GM18517 (cell line): ENCODE measurements around the gene TFG.

ENCODE experiments used
- ATAC-seq: cut with Tn5 transposase; IDR thresholded peaks from one replicate; pipeline ENCODE4 v1.9.1; 2021; ENCODE audit warnings: mild to moderate bottlenecking, moderate library complexity; ENCODE audit not compliant: unreplicated experiment

TFG gene

DNA sequence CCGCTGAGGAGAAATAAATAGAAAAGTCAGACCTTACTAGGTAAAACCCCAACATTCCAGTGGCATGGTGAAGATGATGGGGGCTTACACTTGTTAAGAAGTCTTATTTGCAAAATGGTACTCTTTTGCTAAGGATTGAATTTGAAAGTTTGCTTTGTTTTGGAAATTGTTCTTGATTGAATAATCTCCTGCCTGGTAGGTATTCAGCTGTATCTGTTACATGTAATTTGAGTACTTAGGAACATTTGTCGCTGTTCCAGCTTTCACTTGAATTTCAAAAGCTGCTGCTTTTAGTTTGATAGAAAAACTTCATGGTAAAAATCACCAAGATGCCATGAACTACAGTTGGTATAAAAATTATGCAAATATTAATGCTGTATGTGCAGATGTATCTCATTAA is 44.6 kb downstream of the TFG start:
- ATAC-seq: no peak

DNA sequence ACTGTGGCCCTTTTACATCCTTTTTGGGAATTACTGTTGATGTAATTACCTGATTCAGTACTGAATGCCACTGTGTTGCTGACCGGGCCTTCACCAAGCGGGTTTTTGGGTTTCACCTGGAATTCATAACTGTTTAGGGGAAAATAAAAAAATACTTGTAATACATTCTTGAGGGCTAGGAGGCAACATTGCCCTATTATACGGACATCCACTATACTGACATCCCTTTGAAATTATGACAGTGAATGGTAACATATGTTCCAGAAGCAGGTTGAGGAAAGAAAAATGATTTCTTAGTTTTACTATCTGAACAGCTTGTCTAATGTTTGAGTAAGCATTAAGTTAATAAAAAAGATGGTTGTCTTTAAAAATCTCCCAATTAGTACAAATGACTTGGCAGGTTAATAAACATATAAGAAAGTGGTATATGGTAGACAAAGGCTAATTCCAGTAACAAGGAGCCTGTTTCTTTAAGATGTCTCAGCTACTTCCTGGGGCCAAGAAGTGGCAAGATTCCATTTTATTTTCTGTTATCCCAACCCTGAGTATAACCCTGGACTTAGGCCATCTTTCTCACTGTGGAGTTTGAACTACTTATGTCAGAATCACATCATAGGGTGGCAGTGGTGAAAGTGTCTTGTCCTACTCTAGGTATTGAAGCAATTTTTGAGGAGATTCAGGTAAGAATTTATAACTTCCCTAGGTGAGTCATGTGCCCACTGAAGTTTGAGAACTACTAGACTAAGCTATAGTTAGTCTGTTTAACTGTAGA is 45.5 kb downstream of the TFG start:
- ATAC-seq: no peak

DNA sequence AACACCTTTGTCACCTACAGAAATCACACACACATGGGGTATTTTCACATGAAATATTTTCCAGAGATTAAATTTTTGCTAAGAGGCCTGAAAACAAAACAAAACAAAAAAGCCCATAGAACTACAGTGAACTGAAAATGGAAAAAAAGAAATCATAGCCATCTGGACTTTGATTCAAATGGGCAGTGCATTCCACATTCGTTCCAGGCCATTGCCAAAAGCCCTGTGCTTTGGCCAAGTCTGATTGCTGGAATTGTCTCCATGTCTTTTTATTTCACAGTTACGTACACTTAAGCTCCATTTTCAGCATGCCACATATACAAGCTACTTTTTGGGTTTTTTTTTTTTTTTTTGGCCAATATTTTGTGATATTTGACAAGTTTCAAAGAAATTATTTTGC is 47.1 kb downstream of the TFG start:
- ATAC-seq: no peak

DNA sequence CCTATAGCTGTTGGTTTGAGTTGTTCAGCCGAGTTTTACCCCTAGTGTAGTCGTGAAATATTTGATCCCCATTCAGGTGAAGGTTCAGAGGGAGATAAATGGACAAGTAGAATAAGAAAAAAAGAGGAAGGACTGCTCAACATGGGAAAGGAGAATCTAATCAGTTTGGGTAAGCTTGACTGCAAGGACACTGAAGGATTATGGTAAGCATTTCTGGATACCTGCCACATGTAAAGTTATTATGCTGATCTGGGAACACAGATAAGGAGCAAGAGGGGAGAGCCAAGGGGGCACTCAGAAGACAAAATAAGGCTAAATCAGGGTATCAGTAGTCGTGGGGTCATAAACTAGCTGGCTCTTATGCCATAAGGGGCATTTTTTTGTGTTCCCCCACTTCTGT is 49.9 kb downstream of the TFG start:
- no peak for ATAC-seq

DNA sequence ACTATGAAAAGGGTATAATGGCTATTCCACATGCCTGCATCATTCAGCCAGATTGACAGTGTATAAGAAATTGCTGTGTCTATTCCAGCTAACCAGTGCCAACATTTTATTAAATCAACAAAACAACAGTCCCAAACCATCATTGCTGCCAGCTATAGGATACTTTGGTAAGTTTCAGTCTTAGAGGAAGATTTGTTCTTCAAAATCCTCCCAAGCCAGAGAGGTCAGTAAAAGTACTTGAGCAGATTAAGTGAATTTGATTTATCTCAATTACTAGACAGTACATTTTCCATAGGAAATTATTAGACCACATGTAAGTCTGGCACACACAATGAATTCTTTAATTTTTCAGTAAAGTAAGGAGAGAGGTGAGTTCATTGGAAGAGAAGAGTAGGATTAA is 50.7 kb downstream of the TFG start:
- no peak for ATAC-seq

DNA sequence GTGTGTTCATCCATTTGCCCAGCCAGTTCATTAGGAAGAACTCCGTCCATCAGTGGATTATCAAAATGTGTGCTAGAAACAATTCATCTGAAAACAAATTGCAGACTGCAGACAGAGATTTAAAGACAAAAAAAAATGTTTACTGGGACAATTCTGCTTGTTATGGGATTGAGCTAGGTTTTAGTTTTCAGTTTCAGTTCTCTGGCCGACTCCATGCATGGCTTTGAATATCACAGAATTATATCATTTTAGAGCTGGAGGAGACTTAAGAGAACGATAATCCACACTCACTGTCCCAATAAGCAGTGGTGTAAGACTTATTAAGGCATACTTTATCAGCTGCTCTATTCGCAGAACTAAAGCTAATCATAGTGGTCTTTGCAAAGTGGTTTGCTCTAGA is 51.1 kb downstream of the TFG start:
- no peak for ATAC-seq

DNA sequence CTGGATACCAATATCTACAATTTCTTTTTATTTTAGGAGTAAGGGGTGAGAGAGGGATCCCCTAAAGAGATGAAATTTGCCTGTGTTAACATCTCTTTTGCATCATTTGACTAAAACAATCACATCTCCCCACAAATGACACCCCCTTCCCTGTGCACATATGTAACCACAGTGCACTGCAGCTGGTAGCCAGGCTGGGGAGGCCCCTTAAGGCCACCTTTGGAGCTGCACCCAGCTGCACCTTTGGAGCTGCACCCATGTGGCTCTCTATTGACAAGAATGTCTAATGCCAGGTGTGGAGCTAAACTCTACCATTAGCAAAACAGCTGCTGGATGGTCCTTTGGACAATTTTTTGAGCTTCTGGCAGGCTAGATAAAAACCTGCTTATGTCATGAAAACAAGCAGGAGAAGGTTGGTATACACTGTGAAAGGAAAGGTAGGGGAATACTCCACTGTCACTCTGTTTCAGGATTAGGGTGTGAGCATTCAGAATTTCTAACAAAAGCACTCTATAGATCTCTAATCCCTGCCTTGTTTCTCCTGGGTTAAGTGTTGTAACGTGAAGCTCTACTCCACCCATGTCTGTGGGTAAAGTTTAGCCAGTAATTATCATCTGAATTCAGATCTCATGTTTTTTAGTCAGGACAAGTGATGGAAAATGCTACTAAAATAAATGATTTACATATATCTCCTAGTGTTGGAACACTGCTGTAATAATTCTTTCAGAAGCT is 52.1 kb downstream of the TFG start:
- ATAC-seq: no peak

DNA sequence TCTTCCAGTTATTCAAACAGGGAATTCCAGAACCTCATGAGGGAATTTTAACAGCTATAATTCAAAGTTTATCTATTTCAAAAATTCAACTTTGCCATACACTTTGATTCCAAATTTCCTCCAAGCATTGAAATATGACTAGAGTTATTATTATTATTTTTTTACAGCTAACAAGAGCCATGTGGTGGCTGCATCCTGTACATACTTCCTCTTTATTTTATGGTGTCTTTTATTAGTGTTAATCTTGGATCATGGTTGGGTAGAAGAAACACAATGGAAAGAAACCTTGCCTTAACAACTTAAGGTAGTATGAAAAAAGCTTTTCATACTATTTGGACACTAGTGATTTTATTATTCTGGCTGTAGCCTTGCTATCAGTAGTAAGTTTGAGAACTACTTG is 52.7 kb downstream of the TFG start:
- ATAC-seq: no peak

DNA sequence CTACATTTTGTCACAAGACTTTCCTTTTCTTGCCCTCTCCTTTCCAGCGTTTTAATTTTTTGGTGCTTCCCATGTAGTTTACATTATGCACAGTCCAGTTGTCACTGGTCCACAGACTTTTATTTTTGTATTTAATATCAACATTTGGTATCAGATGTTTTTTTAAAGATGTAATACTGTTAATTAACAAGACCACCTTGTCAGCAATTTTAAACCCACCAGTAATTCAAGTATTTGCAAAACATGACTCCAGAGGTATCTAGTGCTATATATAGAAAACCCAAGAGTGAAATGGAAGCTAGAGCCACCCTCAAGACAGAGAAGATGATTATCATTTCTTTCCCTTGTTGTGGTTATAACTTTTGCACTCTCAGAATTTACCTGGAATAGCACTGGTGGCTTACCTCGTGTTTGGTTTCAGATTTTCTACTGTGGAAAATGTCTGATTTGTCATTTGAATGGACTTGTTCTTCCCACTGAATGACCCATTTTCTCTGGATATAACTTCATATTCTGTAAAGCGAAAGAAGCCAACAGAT is 56.2 kb downstream of the TFG start:
- no peak for ATAC-seq

DNA sequence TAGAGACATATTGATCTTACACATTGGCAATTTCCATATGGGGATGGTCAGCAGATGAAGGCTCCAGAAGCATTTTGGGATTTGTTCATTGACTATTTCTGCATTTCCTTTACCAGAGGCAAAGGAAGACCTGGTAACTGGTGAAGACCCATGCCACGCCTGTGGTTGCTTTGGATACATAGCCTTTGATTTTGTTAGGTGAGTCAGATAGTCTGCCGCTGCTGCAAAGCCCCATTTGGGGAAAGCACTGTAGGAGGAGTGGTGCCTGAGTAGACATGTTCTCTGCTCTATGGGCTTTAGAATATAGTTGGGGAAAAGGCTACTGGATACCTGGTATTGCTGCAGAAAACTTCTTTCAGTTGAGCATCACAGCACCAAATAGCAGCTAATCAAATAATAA is 56.8 kb downstream of the TFG start:
- ATAC-seq: no peak

DNA sequence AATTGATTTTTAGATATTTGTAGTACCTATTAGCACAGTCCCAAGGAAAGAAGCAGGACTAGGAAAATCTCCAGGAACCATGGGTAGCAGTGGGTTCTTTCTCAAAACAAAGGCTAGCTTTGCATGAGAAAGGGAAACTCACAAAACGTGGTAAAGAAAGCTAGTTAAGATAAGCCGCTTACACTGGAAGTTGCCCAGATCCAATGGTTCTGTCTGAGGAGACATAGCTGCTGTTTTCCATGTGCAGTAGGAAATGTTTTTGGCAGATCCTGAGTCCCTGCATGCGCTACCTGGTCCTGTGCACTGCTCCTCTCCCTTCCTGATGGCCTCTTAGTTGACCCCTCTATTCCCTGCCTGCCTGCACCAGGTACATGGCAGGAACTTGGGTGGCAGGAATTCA is 60.4 kb downstream of the TFG start:
- no peak for ATAC-seq

DNA sequence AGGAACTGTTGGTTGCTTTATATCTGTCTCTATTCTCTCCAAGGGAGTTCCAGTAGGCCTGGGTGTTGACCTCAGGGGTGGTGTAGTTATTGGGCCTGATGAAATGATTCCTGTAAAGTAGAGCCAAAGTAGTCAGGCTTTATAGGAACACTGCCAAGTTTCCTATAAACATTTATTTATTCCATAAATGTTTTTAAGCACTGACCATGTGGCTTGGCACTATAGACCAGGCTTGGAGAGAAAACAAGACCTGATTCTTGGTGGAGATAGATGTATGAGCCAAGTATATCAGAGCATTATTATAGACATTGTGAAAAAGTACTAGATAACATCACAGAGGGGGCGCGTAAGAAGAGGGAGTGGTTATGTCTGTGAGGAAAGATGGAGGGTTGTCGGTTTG is 65.9 kb downstream of the TFG start:
- ATAC-seq: no peak

DNA sequence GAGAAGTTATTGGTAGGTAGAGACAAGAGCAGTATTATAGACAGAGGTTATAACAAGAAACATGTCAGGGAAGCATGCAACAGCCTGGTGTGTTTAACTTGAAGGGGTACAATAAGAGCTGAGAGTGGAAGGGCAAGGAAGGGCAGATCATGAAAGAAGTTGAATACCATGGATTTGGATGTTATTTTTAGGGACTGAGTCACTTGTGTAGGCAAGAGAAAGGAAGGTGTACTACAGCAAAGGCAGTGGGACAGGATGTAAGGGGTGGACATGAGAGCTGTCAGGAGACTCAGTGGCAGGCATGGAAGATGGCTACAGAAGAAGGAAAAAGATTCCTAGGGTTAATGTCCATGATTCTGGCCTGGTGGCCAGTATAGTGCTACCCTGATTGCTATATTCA is 66.4 kb downstream of the TFG start:
- ATAC-seq: no peak

DNA sequence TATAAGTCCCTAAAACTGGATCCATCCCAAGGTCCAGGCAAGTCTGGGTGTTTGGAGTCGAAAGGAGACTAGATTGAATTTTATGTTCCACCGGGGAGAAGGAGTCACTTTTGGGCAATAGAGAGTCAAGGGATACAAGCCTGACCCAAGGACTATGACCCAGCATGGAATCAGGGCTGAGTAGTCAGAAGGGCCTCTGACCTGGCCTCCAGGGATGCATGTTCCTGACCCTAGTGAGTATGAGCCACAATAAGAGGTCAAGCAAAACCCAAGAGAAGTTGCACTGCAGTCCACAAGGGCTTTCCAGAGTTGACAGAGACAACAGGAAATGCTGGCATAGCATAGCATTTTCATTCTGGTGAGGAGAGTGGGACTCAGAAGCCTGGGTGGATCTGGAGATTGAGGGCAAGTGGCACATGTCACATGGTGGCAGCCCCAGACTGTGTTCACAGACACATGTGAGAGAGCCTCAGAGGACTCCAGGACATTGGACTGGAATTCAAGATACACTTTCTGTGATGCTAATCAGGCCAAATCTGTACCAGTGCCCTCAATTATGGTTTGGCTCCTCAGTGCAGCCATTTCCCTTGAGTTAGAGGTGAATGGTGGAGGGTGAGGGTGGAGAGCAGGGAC is 66.9 kb downstream of the TFG start:
- ATAC-seq: no peak

DNA sequence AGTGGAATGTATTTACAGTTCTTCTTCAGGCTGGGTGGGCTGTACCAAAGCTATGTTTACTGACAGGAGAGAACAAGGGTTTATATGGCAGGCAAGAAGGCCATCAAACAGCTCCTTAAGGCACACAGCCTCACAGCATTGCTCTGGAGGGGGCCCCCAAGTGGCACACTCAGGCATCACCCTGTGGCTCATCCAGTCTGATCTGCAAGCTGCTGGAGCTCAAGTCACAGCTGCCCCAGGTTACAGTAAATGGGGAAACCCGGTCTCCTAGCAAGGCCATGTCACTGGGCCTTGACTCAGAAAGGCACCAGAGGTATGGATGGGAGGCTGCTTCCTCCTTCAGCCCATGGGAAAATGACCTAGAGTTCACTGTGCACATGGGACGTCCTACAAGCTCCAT is 67.5 kb downstream of the TFG start:
- ATAC-seq: no peak

DNA sequence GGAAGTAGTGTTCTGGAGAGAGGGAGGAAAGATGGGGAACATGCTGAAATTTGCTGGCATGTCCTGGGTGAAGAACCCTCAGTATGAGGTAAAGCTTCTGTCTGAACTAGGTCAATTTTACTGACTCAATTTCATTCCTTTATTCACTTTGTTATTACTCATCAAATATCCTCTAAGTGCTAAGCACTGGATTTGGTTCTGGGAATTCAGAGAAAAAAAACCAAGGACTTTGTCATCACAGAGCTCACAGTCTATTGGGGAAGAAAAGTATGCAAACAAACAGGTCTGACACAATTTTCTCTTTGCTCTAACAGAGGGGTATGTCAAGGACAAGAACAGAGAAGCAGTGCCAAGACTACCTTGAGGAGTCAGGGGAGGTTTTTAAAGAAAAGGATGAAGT is 68.0 kb downstream of the TFG start:
- no peak for ATAC-seq

DNA sequence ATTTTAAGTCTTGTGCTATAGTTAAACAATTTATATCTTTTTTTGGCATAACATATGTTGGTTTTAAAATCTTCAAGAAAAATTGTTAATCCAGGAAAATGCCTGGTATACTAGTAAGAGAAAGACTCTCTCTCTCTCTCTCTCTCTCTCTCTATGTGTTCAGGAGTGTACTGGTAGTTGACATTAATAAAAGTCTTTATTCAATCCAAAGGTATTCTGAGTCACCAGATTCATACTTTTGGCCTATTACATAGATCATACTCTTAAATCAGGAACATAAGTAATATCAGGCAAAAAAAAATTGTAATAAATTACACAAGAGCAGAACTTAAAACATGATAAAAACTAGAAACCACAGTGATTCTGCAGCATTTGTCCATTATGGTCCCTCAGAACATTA is 70.2 kb downstream of the TFG start:
- ATAC-seq: no peak

DNA sequence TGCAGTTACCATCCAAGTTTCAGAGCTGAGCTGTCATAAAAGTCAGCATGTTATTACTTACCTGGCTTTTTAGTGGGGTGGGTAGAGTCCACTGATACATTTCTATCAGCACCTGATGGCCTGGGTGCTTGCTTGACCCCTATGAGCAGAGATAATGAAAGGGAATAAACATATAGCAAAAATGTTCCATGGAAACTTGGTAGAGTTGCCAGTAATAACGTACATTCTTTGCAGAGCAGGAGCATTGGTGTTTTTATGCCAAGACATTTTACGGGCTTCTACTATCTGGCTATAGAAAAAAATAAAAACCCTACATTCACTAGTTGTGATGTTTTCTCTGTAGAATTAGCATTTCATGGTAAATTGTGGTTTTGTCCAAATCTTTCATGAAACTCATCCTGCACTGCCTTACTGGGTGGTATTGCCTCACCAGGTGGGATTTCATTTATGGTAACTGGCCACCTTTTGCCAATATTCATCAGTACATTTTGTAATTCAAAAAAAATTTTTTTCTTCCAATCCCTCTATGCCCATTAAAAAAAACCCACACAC is 70.9 kb downstream of the TFG start:
- ATAC-seq: no peak

DNA sequence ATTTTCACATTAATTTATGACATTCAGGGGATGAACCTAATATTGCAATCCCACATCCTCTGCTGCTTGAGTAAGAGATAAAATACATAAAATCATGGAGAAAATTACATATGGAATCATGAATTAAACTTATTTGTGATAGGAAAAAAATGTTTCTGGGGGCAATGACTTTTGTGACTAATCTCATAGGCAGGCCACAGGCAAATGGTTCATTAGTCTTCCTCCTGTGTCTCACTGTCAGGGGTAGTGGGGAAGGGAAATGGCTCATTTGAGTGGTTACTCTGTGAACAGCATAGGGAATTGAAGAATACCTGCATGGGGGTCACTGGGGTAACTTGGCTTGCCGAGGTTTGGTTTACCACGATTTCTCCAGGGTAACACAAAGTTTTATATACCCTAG is 72.0 kb downstream of the TFG start:
- ATAC-seq: no peak

DNA sequence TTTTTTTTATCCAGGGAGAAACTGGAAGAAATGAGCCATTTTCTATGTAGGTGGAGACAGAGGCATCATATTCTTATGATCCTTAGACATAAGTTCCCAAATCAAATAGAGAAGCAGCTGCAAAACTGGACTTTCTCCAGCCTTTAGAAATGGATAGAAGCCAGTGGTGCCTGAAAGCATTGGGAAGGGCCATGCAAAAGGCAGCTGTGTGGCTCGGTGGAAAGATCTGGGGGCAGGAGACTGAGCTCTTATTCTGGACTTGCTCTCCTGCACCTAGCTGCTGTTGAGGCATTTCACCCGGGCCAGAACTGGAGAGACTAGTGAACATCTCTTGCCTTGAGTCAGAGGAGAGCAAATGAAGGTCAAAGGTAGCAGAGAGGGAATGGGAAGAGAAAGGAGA is 73.1 kb downstream of the TFG start:
- ATAC-seq: no peak

DNA sequence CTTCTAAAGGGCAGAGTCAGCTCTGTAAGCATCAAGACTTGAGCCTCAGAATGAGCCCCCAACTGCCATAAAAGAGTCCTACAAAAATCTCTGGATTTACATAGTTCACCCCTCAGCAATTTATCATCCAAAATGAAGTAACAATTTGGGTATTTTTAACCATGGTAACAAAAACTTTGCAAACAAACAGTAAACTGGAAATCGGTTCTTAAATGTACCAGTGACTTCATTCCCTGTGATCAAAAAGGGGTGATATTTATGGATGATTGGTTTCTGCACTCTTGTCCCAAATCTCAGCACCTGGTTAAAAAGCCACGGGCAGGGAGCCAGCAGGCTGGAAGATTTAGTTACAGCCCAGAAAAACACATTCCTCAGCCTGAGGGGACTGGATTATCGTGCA is 73.6 kb downstream of the TFG start:
- ATAC-seq: no peak

DNA sequence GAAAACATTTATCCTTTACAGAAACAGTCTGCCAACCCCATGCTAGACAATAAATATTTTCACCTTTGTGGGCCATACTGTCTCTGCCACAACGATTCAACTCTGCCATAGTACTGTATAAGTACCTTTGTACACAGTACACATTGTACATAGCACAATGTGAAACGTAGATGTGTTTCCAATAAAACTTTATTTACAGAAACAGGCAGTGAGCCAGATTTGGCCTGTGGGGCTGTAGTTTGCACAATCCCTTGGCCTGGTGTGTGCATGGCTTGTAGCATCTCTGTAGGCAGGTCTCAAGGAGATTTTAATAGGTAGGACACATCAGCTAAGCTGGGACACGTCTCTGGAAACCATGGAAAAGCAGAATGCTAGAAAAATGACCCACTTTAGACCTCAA is 74.3 kb downstream of the TFG start:
- no peak for ATAC-seq
